Midbrain (tissue), 1 donor: ENCODE results near the gene PLEKHD1.
A peak's percentile ranks its signal among the peaks of the same experiment; 100 is the strongest.
"Not testable (repeated sequence)": the region's sequence is repeated elsewhere in the genome, so short reads cannot be mapped to it uniquely, and the experiment has no call there.

ENCODE experiments used
- DNase-seq: peaks from one replicate; lab custom pipeline; 2025; lab: John Stamatoyannopoulos, UW

The PLEKHD1 gene

GRCh38 chr14:69481815-69482568 lies 2.5 kb upstream of the PLEKHD1 start:
- DNase-seq: no peak

GRCh38 chr14:69483765-69484443 lies 624 bp upstream of the PLEKHD1 start:
- no peak for DNase-seq

- DNase-seq: no peak
Observed at GRCh38 chr14:69485315-69485660, 760 bp downstream of the PLEKHD1 start.

- no peak for DNase-seq
Observed at GRCh38 chr14:69485701-69486100, 1.2 kb downstream of the PLEKHD1 start.

- DNase-seq: no peak
Observed at GRCh38 chr14:69487226-69487625, 2.7 kb downstream of the PLEKHD1 start.

- DNase-seq: no peak
Observed at GRCh38 chr14:69487771-69488170, 3.2 kb downstream of the PLEKHD1 start.

- no peak for DNase-seq
Observed at GRCh38 chr14:69489495-69489894, 5.0 kb downstream of the PLEKHD1 start.

- DNase-seq: no peak
Observed at GRCh38 chr14:69490219-69490918, 5.8 kb downstream of the PLEKHD1 start.

- no peak for DNase-seq
Observed at GRCh38 chr14:69491193-69491592, 6.7 kb downstream of the PLEKHD1 start.

GRCh38 chr14:69493038-69493437 lies 8.5 kb downstream of the PLEKHD1 start:
- no peak for DNase-seq

GRCh38 chr14:69493791-69494190 lies 9.3 kb downstream of the PLEKHD1 start:
- no peak for DNase-seq

GRCh38 chr14:69495341-69495921 lies 10.9 kb downstream of the PLEKHD1 start:
- no peak for DNase-seq

GRCh38 chr14:69497866-69498265 lies 13.3 kb downstream of the PLEKHD1 start:
- not testable (repeated sequence) for DNase-seq

GRCh38 chr14:69498286-69498685 lies 13.8 kb downstream of the PLEKHD1 start:
- not testable (repeated sequence) for DNase-seq

GRCh38 chr14:69499436-69499835 lies 14.9 kb downstream of the PLEKHD1 start:
- no peak for DNase-seq

GRCh38 chr14:69500096-69500495 lies 15.6 kb downstream of the PLEKHD1 start:
- no peak for DNase-seq

GRCh38 chr14:69500736-69501135 lies 16.2 kb downstream of the PLEKHD1 start:
- no peak for DNase-seq

GRCh38 chr14:69501423-69501838 lies 16.9 kb downstream of the PLEKHD1 start:
- DNase-seq: peak; percentile 71

- no peak for DNase-seq
Observed at GRCh38 chr14:69504775-69505174, 20.2 kb downstream of the PLEKHD1 start.

- no peak for DNase-seq
Observed at GRCh38 chr14:69505338-69506240, 21.1 kb downstream of the PLEKHD1 start.

GRCh38 chr14:69506241-69506595 lies 21.7 kb downstream of the PLEKHD1 start:
- no peak for DNase-seq
